Ovary (tissue), 9 donors: ENCODE measurements around the gene STARD9. TPM values are rescaled to one million over a fixed set of nuclear protein-coding genes. Genes with fewer than 3 reads are reported as not detected.

Experiments
- DNase-seq, 5 donors: peaks; one replicate each; pipeline ENCODE4 v3.0.0-alpha.2; 2019 to 2020
- H3K27ac ChIP-seq, 2 donors: fragments of 200-600 bp; one replicate each; pipeline versions ENCODE4 v1.5.1 to v1.8.0; 2019 to 2022
- H3K27me3 ChIP-seq: fragments of 200-600 bp; one replicate; pipeline ENCODE4 v1.8.0; 2022
- H3K36me3 ChIP-seq: fragments of 200-600 bp; sonication (generic); one replicate; pipeline ENCODE4 v1.5.1; 2019
- H3K4me1 ChIP-seq: one replicate; pipeline ENCODE4 v1.8.1; 2013; ENCODE audit warnings: mild to moderate bottlenecking, moderate library complexity; ENCODE audit not compliant: insufficient read depth
- H3K4me3 ChIP-seq: fragments of 200-600 bp; sonication (generic); one replicate; pipeline ENCODE4 v1.5.1; 2017
- H3K9me3 ChIP-seq, 2 donors: fragments of 200-600 bp in 1 of 2; sonication (generic) in 1 of 2; one replicate each; pipeline versions ENCODE4 v1.5.1 to v1.8.1; 2013 to 2019; ENCODE audit warnings: mild to moderate bottlenecking in 1 of 2, moderate library complexity in 1 of 2
- CTCF ChIP-seq, 3 donors: fragments of 450-650 bp in 2 of 3; fragments of 200-600 bp in 1 of 3; IDR thresholded peaks; one replicate each; pipeline versions ENCODE4 v1.5.1 to v1.8.0; 2016 to 2022; ENCODE audit warnings: antibody characterized with exemption in 3 of 3, mild to moderate bottlenecking in 1 of 3
- EP300 ChIP-seq: sonication (generic); formaldehyde crosslinking; IDR thresholded peaks from one replicate; pipeline ENCODE4 v1.6.1; 2017; ENCODE audit warnings: antibody characterized with exemption
- POLR2A ChIP-seq: fragments of 450-650 bp; IDR thresholded peaks from one replicate; pipeline ENCODE4 v1.6.1; 2017; ENCODE audit warnings: antibody characterized with exemption, mild to moderate bottlenecking, moderate library complexity
- WGBS, 3 donors: extraction: QIAGEN DNeasy Blood & Tissue Kit in 1 of 3; methylation state at CpG; one replicate each; pipeline versions ENCODE4 v1.1.5 to v1.1.7; 2013 to 2017; 5-methylcytosine and 5-hydroxymethylcytosine counted together
- intact Hi-C, 4 donors: fragments of 100-400 bp; cut with DNase I; formaldehyde crosslinking; loops; one replicate each; pipeline versions ENCODE4 v1.11.0 to v1.15.1; 2022 to 2023
- polyA plus RNA-seq, 2 donors: library from polyadenylated mRNA; stranded (reverse); fragments of 200-250 nt in 1 of 2; fragments of 350-450 nt in 1 of 2; fragmentation: Illumina TruSeq in 1 of 2; extraction: RNeasy Lipid Tissue Mini Kit (QIAGEN cat#74804) in 1 of 2; gene quantifications; one replicate each; pipeline ENCODE4 v1.2.3, GENCODE V29; 2013 to 2014
- total RNA-seq, 7 donors: library from RNA; depleted of rRNA in 2 of 7; stranded (reverse); fragments of >200 nt in 2 of 7; fragmentation: NEBNext Ultra II Directional in 3 of 7; extraction: Animal tissue kit (Norgen Biotek cat#: 25700) in 3 of 7; gene quantifications; one replicate each; pipeline versions ENCODE4 v1.1.0 to v1.2.4, GENCODE V29; 2016 to 2023
- donor health status: DM: no; HTN: no; CAD: no; lungs with moderate emphysema.
- donor health status: DM: no; HTN: no; CAD: no.
- donor health status: Bipolar disorder and iron deficiency.
- donor health status: DM: yes; HTN: yes; CAD: no.
- donor health status: DM: no; HTN: no; CAD: no.
- donor health status: DM: yes; HTN: yes; CAD: no.

STARD9 gene
- total and polyA plus RNA-seq, 9 donors: 11.3 to 40.3 (median 29.4) TPM

GRCh38 chr15:42737529-42738328 is 162.3 kb downstream of the STARD9 start:
- no peaks in the 10 kb centered on the region for H3K9me3 ChIP-seq
- H3K4me3 ChIP-seq: peak overlapping the region; percentile 75
- intact Hi-C loops: loop anchor here in 2 of 4 donors (10.0 kb wide), 1 partner anchor 187 kb away; the partner anchor contains the start of gene TTBK2 (in 2 of the 2)
- peak overlapping the region; percentile 78 to 93 for H3K27ac ChIP-seq
- no peaks in the 10 kb centered on the region for H3K36me3 ChIP-seq
- no peaks in the 10 kb centered on the region for H3K27me3 ChIP-seq
- peaks cover 2% of the 10 kb centered on the region for H3K4me1 ChIP-seq
- no peak for TF ChIP-seq EP300
- TF ChIP-seq CTCF (IDR thresholded peaks at IDR 0.05): no peak
- no peak for TF ChIP-seq POLR2A
- 69 to 72% (median 70%) methylated on average over 21 of the region's 21 CpGs for WGBS, 3 donors
- peak in 1 of 5 donors; percentile 44 for DNase-seq

GRCh38 chr15:42741710-42742109 is 166.3 kb downstream of the STARD9 start:
- Histone ChIP-seq H3K27ac (no peak overlapping the region), H3K4me1 (no peaks in the 10 kb centered on the region), H3K4me3 (no peak overlapping the region), H3K27me3 (no peaks in the 10 kb centered on the region), H3K36me3 (no peaks in the 10 kb centered on the region), H3K9me3 (no peaks in the 10 kb centered on the region)
- WGBS, 3 donors: 31 to 52% (median 47%) methylated on average over 2 of the region's 2 CpGs
- DNase-seq: no peak
- intact Hi-C loops: no loop called here
- no peak for TF ChIP-seq POLR2A
- TF ChIP-seq EP300: no peak
- TF ChIP-seq CTCF (IDR thresholded peaks at IDR 0.05): no peak

GRCh38 chr15:42742149-42742548 is 166.7 kb downstream of the STARD9 start:
- no peaks in the 10 kb centered on the region for H3K4me1 ChIP-seq
- intact Hi-C loops: no loop called here
- 58 to 67% (median 66%) methylated on average over 4 of the region's 4 CpGs for whole genome bisulfite sequencing, 3 donors

GRCh38 chr15:42744195-42744594 is 168.8 kb downstream of the STARD9 start:
- no peak for DNase-seq
- Histone ChIP-seq H3K9me3 (no peaks in the 10 kb centered on the region), H3K27ac (no peak overlapping the region), H3K4me3 (no peak overlapping the region), H3K4me1 (no peaks in the 10 kb centered on the region), H3K36me3 (no peaks in the 10 kb centered on the region), H3K27me3 (no peaks in the 10 kb centered on the region)
- no peak for TF ChIP-seq CTCF (IDR thresholded peaks at IDR 0.05)
- no peak for TF ChIP-seq EP300
- no peak for TF ChIP-seq POLR2A
- 52 to 81% (median 72%) methylated on average over 1 of the region's 1 CpG for WGBS, 3 donors
- intact Hi-C loops: loop anchor here in 1 of 4 donors (2.0 kb wide), 1 partner anchor 43 kb away; no protein-coding TSS in a partner anchor

More at GRCh38 chr15:42742149-42742548, 166.7 kb downstream of the STARD9 start:
- H3K27me3 ChIP-seq: no peaks in the 10 kb centered on the region
- H3K4me3 ChIP-seq: no peak overlapping the region
- H3K27ac ChIP-seq: no peak overlapping the region
- no peaks in the 10 kb centered on the region for H3K9me3 ChIP-seq
- no peak for DNase-seq
- TF ChIP-seq EP300 (no peak), CTCF (IDR thresholded peaks at IDR 0.05) (no peak)
- H3K36me3 ChIP-seq: no peaks in the 10 kb centered on the region
